Psoas muscle (tissue), 8 donors: Measurements from ENCODE around the gene FYB1. TPM values are rescaled to one million over a fixed set of nuclear protein-coding genes. Genes with fewer than 3 reads are reported as not detected.

Source experiments
- ATAC-seq, 4 donors: fragments of 200-7000 bp; cut with Tn5 transposase; one replicate each; pipeline ENCODE4 v1.9.1; 2020; ENCODE audit warnings: moderate library complexity in 3 of 4, mild to moderate bottlenecking in 2 of 4
- DNase-seq, 2 donors: peaks; one replicate each; pipeline ENCODE4 v3.0.0-alpha.2; 2020
- H3K27ac ChIP-seq: fragments of 200-600 bp; one replicate; pipeline ENCODE4 v1.8.0; 2022
- H3K27me3 ChIP-seq, 3 donors: fragments of 200-600 bp in 1 of 3; one replicate each; pipeline versions ENCODE4 v1.6.1 to v1.8.0; 2013 to 2022; ENCODE audit warnings: low read length in 2 of 3, mild to moderate bottlenecking in 2 of 3, moderate library complexity in 1 of 3; ENCODE audit not compliant: insufficient read depth in 3 of 3
- H3K36me3 ChIP-seq, 2 donors: fragments of 200-600 bp in 1 of 2; one replicate each; pipeline versions ENCODE4 v1.6.1 to v1.8.0; 2013 to 2022; ENCODE audit warnings: low read depth in 1 of 2, mild to moderate bottlenecking in 1 of 2, moderate library complexity in 1 of 2; ENCODE audit not compliant: insufficient read depth in 1 of 2
- H3K4me1 ChIP-seq: fragments of 200-600 bp; one replicate; pipeline ENCODE4 v1.8.0; 2022
- H3K4me3 ChIP-seq: fragments of 200-600 bp; one replicate; pipeline ENCODE4 v1.8.0; 2022; ENCODE audit warnings: mild to moderate bottlenecking
- H3K9me3 ChIP-seq: fragments of 200-600 bp; one replicate; pipeline ENCODE4 v1.8.0; 2022
- WGBS, 3 donors: extraction: QIAGEN DNeasy Blood & Tissue Kit; methylation state at CpG; one replicate each; pipeline versions ENCODE4 v1.1.6 to v1.1.7; 2013; 5-methylcytosine and 5-hydroxymethylcytosine counted together
- intact Hi-C, 2 donors: fragments of 100-400 bp; cut with DNase I; formaldehyde crosslinking; loops; one replicate each; pipeline versions ENCODE4 v1.11.0 to v1.14.2; 2022
- polyA plus RNA-seq, 3 donors: library from polyadenylated mRNA; stranded (reverse); fragments of 200-250 nt; gene quantifications; one replicate each; pipeline ENCODE4 v1.2.3, GENCODE V29; 2013
- total RNA-seq, 4 donors: library from RNA; stranded (reverse); fragmentation: NEBNext Ultra II Directional in 2 of 4; extraction: Animal tissue kit (Norgen Biotek cat#: 25700) in 2 of 4; gene quantifications; one replicate each; pipeline versions ENCODE4 v1.2.1 to v1.2.4, GENCODE V29; 2021 to 2023
- TF ChIP-seq, protein P1 (sequence below): fragments of 200-600 bp; IDR thresholded peaks from one replicate; pipeline ENCODE4 v1.8.0; 2022; ENCODE audit warnings: antibody characterized with exemption
- donor health status: healthy with polysubstance abuse.
- donor health status: DM: no; HTN: no; CAD: no; lungs with moderate emphysema.
- donor health status: Bipolar disorder and iron deficiency.
- donor health status: healthy.
- donor health status: DM: yes; HTN: yes; CAD: no.
- donor health status: DM: no; HTN: no; CAD: no.
- donor health status: DM: no; HTN: no; CAD: no.
- donor health status: DM: yes; HTN: yes; CAD: no.

FYB1 gene
- total and polyA plus RNA-seq, 7 donors, result 0.22 to 3.2 (median 1.3) TPM

GRCh38 chr5:39195198-39195826, 24.1 kb downstream of the FYB1 start:
- no peak for DNase-seq
- ATAC-seq, result no peak
- intact Hi-C loops, result no loop called here
- H3K27ac ChIP-seq, result peak overlapping the region; percentile 63
- H3K4me1 ChIP-seq, result peaks cover 6% of the 10 kb centered on the region
- H3K9me3 ChIP-seq, result no peaks in the 10 kb centered on the region
- WGBS, 3 donors, result 84 to 89% (median 86%) methylated on average over 3 of the region's 3 CpGs
- no peak overlapping the region for H3K4me3 ChIP-seq
- no peaks in the 10 kb centered on the region for H3K27me3 ChIP-seq
- no peaks in the 10 kb centered on the region for H3K36me3 ChIP-seq
- TF ChIP-seq, protein P1, sequence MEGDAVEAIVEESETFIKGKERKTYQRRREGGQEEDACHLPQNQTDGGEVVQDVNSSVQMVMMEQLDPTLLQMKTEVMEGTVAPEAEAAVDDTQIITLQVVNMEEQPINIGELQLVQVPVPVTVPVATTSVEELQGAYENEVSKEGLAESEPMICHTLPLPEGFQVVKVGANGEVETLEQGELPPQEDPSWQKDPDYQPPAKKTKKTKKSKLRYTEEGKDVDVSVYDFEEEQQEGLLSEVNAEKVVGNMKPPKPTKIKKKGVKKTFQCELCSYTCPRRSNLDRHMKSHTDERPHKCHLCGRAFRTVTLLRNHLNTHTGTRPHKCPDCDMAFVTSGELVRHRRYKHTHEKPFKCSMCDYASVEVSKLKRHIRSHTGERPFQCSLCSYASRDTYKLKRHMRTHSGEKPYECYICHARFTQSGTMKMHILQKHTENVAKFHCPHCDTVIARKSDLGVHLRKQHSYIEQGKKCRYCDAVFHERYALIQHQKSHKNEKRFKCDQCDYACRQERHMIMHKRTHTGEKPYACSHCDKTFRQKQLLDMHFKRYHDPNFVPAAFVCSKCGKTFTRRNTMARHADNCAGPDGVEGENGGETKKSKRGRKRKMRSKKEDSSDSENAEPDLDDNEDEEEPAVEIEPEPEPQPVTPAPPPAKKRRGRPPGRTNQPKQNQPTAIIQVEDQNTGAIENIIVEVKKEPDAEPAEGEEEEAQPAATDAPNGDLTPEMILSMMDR, result no peak

GRCh38 chr5:39194466-39195136, 24.8 kb downstream of the FYB1 start:
- H3K27ac ChIP-seq, result peak overlapping the region; percentile 63
- intact Hi-C loops, result no loop called here
- no peaks in the 10 kb centered on the region for H3K9me3 ChIP-seq
- TF ChIP-seq, protein P1, result no peak
- ATAC-seq (peak; percentile 98 to 100 (median 100)), DNase-seq (peak; percentile 23 to 77)
- H3K27me3 ChIP-seq, result no peaks in the 10 kb centered on the region
- H3K4me1 ChIP-seq, result peaks cover 6% of the 10 kb centered on the region
- 30 to 49% (median 37%) methylated on average over 11 of the region's 11 CpGs for WGBS, 3 donors
- no peak overlapping the region for H3K4me3 ChIP-seq
- H3K36me3 ChIP-seq, result no peaks in the 10 kb centered on the region

GRCh38 chr5:39193553-39194465, 25.6 kb downstream of the FYB1 start:
- ATAC-seq (no peak), DNase-seq (no peak)
- Histone ChIP-seq H3K27me3 (no peaks in the 10 kb centered on the region), H3K36me3 (no peaks in the 10 kb centered on the region), H3K9me3 (no peaks in the 10 kb centered on the region), H3K27ac (no peak overlapping the region), H3K4me1 (peaks cover 6% of the 10 kb centered on the region), H3K4me3 (no peak overlapping the region)
- intact Hi-C loops, result no loop called here
- TF ChIP-seq, protein P1, result no peak
- WGBS, 3 donors, result 48 to 58% (median 51%) methylated on average over 6 of the region's 6 CpGs

DNA sequence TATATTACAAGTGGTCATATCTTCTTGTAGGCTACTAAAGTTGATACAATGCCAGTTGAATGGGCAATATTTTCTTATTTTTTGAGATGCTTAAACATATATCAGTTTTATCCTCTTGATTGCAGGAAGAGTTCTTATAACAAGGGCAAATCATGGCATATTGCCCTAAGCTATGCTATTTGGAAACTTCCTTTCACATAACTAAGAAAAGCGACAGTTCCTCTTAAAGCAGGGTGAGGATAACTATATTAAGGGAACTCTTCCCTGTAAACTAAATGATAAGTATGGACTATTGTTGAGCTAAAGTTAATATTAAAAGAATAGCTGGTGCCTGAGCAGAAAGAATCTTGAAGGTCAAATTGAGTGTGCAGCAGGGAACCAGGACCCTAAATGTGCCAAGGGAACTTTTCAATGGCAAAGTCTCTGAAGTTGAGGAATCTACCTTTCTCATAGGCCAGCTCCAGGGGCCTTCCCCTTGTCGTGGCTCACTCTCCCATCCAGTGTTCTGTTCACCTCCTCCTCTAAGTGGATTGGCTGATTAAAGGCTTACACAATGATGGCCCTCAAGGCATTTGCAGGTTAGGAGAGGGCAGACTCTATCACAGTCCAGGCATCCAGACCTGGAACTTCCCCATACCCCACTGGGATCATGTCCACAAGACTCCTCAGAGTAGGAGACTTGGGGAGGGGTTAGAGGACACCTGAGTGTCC, 26.8 kb downstream of the FYB1 start:
- no peak for DNase-seq
- H3K4me1 ChIP-seq, result peaks cover 6% of the 10 kb centered on the region

More for the DNA sequence above, 26.8 kb downstream of the FYB1 start:
- no peaks in the 10 kb centered on the region for H3K36me3 ChIP-seq
- H3K4me3 ChIP-seq, result no peak overlapping the region
- intact Hi-C loops, result no loop called here
- H3K27me3 ChIP-seq, result no peaks in the 10 kb centered on the region
- H3K9me3 ChIP-seq, result no peaks in the 10 kb centered on the region
- 62 to 92% (median 79%) methylated on average over 2 of the region's 2 CpGs for WGBS, 3 donors
- no peak overlapping the region for H3K27ac ChIP-seq
- TF ChIP-seq, protein P1, result no peak
- no peak for ATAC-seq
